GM13977 (cell line): Measurements from ENCODE around the gene ZCCHC24.

Source experiments
- DNase-seq: peaks from one replicate; pipeline ENCODE4 v3.0.0; 2012; ENCODE audit warnings: low spot score
- in situ Hi-C: fragments of 300-500 bp; cut with MboI; formaldehyde crosslinking; loops from one replicate; pipeline ENCODE4 v1.12.0; 2022; ENCODE audit warnings: low sequenced_read_pairs, low pct_unique_long_range_greater_than_20kb, mixed read lengths, inconsistent platforms; ENCODE audit not compliant: unreplicated experiment
- TF ChIP-seq, protein P1 (sequence below): IDR thresholded peaks from 2 replicates; pipeline ENCODE4 v1.5.1; 2012; ENCODE audit warnings: mild to moderate bottlenecking, control low read depth; ENCODE audit not compliant: insufficient read depth; ENCODE audit errors: extremely low read depth, missing control alignments

Gene ZCCHC24

GRCh38 chr10:79475119-79475653 lies 29.8 kb upstream of the ZCCHC24 start:
- DNase-seq: no peak
- in situ Hi-C loops: loop anchor here (5.0 kb wide), 1 partner anchor 78 kb away; no protein-coding TSS in a partner anchor
- TF ChIP-seq, protein P1, sequence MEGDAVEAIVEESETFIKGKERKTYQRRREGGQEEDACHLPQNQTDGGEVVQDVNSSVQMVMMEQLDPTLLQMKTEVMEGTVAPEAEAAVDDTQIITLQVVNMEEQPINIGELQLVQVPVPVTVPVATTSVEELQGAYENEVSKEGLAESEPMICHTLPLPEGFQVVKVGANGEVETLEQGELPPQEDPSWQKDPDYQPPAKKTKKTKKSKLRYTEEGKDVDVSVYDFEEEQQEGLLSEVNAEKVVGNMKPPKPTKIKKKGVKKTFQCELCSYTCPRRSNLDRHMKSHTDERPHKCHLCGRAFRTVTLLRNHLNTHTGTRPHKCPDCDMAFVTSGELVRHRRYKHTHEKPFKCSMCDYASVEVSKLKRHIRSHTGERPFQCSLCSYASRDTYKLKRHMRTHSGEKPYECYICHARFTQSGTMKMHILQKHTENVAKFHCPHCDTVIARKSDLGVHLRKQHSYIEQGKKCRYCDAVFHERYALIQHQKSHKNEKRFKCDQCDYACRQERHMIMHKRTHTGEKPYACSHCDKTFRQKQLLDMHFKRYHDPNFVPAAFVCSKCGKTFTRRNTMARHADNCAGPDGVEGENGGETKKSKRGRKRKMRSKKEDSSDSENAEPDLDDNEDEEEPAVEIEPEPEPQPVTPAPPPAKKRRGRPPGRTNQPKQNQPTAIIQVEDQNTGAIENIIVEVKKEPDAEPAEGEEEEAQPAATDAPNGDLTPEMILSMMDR: no peak

- in situ Hi-C loops: no loop called here
- TF ChIP-seq, protein P1: no peak
- DNase-seq: no peak
Observed at GRCh38 chr10:79473496-79474095, 28.2 kb upstream of the ZCCHC24 start.

DNA sequence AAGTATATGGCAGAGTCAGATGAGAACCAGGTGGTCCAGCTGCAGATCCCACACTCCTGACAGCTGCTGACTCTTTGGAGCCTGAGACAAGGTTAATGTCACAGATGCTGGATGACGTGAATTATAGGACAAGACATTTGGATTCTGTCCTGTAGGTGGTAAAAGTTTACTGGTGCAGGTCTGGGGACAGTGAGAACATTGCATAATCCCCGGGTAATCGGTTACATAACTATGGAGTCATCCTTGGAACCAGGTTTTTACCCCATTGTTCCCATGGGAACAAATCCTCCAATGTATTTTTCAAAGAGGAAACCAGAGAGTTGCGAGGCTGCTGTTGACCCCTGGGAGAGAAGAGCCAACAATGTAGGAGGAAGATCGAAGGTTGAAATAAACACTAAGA lies 27.5 kb upstream of the ZCCHC24 start:
- TF ChIP-seq, protein P1: no peak
- no peak for DNase-seq
- in situ Hi-C loops: no loop called here

DNA sequence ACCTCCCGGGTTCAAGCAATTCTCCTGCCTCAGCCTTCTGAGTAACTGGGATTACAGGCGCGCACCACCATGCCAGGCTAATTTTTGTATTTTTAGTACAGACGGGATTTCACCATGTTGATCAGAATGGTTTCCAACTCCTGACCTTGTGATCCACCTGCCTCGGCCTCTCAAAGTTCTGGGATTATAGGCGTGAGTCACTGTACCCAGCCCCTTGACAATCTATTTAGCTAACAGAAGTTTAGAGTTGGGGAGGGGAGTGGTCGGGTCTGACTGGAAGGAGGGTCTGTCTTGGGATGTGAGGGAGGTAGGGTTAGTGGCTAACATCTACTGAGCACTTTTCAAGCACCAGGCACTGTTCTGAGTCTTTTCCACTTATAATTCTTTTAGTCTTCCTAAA lies 27.0 kb upstream of the ZCCHC24 start:
- TF ChIP-seq, protein P1: no peak
- no peak for DNase-seq
- in situ Hi-C loops: no loop called here

DNA sequence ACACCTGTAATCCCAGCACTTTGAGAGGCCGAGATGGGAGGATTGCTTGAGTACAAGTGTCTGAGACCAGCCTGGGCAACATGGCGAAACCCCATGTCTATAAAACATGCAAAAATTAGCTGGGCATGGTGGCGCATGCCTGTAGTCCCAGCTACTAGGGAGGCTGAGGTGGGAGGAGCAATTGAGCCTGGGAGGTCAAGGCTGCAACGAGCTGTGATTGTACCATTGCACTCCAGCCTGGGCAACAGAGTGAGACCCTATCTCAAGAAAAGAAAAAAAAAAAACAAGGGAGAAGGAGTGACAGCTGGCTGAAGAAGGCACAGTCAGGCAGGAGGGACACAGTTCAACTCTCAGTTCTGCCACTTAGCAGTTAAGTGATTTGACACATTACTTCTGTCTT lies 26.4 kb upstream of the ZCCHC24 start:
- in situ Hi-C loops: no loop called here
- TF ChIP-seq, protein P1: no peak
- no peak for DNase-seq

DNA sequence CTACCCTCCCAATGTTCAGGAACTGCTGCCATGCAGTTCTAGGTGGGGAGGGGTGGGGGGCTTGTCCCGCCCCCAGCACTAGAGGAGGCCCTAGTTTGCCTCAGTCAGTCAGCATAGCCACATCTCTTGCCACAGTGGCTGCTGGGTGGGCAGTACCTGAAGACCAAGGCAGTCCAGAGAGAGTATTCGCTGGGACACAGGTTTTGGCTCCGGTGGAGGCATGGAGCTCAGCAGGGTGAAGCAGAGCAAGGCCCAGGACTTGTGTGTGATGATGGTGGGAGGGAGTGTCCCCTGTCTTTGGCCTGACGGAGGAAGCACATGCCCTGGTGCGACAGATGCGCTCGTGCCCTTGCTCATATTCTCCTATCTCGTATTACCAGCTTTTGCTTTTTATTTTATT lies 24.7 kb upstream of the ZCCHC24 start:
- TF ChIP-seq, protein P1: no peak
- no peak for DNase-seq
- in situ Hi-C loops: no loop called here
